Sigmoid colon (tissue), 4 donors: Measurements from ENCODE around the gene SLC25A30.

Source experiments
- EP300 ChIP-seq, 4 donors: sonication (generic); formaldehyde crosslinking; IDR thresholded peaks; one replicate each; pipeline ENCODE4 v1.6.1; 2017; ENCODE audit warnings: antibody characterized with exemption in 4 of 4
- POLR2A ChIP-seq, 2 donors: fragments of 450-650 bp; IDR thresholded peaks; one replicate each; pipeline ENCODE4 v1.6.1; 2016; ENCODE audit warnings: antibody characterized with exemption in 2 of 2, mild to moderate bottlenecking in 2 of 2, moderate library complexity in 2 of 2
- POLR2AphosphoS5 ChIP-seq, 4 donors: sonication (generic); formaldehyde crosslinking; IDR thresholded peaks; one replicate each; pipeline ENCODE4 v1.6.1; 2017; ENCODE audit warnings: antibody characterized with exemption in 4 of 4
- TF ChIP-seq, protein P1 (sequence below), 4 experiments: fragments of 450-650 bp in 3 of 4; fragments of 200-600 bp in 1 of 4; IDR thresholded peaks; one replicate each; pipeline ENCODE4 v1.5.1; 2016 to 2019; ENCODE audit warnings: antibody characterized with exemption in 4 of 4, mild to moderate bottlenecking in 3 of 4, moderate library complexity in 2 of 4

DNA sequence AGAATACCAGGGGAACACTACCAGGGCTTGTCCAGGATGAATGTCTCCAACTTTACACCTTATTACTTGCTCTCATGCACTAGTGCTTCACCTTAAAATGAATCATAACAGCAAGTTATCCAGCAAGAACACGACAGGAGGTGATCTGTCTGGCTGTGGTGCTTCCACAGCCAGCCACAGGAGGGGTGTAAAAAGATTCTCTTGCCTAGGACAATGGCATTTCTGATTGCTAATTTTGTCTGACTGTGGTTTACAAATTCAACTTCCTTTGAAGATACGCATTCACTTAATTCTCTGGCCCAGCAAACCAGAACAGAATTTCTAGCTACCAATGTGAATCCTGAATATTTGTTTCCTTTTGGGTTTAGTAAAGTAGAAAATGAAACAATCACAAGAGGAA lies 23.5 kb upstream of the SLC25A30 start:
- TF ChIP-seq, protein P1, sequence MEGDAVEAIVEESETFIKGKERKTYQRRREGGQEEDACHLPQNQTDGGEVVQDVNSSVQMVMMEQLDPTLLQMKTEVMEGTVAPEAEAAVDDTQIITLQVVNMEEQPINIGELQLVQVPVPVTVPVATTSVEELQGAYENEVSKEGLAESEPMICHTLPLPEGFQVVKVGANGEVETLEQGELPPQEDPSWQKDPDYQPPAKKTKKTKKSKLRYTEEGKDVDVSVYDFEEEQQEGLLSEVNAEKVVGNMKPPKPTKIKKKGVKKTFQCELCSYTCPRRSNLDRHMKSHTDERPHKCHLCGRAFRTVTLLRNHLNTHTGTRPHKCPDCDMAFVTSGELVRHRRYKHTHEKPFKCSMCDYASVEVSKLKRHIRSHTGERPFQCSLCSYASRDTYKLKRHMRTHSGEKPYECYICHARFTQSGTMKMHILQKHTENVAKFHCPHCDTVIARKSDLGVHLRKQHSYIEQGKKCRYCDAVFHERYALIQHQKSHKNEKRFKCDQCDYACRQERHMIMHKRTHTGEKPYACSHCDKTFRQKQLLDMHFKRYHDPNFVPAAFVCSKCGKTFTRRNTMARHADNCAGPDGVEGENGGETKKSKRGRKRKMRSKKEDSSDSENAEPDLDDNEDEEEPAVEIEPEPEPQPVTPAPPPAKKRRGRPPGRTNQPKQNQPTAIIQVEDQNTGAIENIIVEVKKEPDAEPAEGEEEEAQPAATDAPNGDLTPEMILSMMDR (IDR thresholded peaks at IDR 0.05): no peak
- TF ChIP-seq POLR2A (IDR thresholded peaks at IDR 0.05) (no peak), POLR2AphosphoS5 (IDR thresholded peaks at IDR 0.05) (no peak), EP300 (IDR thresholded peaks at IDR 0.05) (no peak)
